HG02840 (cell line): ENCODE measurements around the gene NATD1.
"Not testable (repeated sequence)": the region's sequence is repeated elsewhere in the genome, so short reads cannot be mapped to it uniquely, and the experiment has no call there.

Experiments
- ATAC-seq: cut with Tn5 transposase; IDR thresholded peaks from one replicate; pipeline ENCODE4 v1.9.1; 2021; ENCODE audit warnings: mild to moderate bottlenecking, moderate library complexity, moderate number of reproducible peaks; ENCODE audit not compliant: unreplicated experiment, low FRiP score

The NATD1 gene

GRCh38 chr17:21198411-21198810 is 54.8 kb downstream of the NATD1 start:
- no peak for ATAC-seq

GRCh38 chr17:21196126-21196525 is 57.1 kb downstream of the NATD1 start:
- ATAC-seq, result no peak

DNA sequence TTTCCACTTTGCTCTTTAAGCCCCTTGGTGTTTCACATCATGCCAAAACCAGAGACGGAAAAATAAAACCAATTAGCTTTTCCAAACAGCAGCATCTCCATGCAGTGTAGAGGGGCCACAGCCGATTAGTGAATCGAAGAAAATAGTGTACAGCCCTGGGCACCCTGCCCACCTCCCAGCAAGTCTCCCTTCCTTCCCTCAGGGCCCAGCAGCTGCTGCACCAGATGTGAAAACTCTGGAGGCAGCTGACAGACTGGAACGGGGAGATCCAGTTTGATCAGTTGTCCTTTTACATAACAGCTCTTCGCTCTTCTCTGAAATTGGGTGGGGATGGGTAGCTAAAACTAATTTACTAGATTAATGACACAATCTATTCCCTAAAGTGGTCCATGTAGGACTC is 58.5 kb downstream of the NATD1 start:
- no peak for ATAC-seq

DNA sequence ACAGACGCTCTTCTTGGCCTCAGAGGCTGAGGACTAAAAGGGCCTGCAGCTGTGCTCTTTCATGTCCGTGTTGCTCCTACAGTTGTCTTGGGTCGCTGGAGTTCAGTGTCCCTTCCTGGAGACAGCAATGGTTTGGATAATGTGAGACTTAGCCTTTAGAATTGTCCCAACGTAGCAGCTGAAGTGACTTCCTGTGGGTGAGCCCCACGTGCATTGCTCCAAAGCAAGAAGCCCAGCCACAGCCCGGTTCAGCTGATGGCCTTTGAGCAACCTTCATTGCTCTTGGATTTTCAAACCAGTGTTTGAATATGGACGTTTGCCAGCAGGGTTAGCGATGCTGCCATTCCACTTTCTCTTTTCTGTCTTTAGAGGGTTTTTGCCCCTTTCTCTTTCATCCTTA is 59.0 kb downstream of the NATD1 start:
- no peak for ATAC-seq

DNA sequence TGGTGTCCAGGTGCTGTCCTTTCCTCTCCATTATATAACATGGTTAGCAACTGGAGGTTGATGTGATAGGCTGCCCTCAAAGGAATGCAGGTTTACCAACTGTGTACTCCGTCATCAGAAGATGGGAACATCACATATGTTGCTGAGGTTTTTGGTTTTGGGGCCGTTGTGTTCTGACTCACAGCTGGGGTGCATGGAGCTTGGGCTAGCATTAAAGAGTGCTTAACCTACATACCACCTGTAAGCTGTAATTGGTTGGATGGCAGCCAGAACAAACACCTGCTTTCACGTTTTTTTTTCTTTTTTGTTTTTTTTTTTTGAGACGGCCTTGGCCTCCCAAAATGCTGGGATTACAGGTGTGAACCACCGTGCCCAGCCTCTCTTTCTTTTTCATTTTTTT is 60.2 kb downstream of the NATD1 start:
- no peak for ATAC-seq

- ATAC-seq, result not testable (repeated sequence)
These were observed 60.8 kb downstream of the NATD1 start for GRCh38 chr17:21192414-21192813.

DNA sequence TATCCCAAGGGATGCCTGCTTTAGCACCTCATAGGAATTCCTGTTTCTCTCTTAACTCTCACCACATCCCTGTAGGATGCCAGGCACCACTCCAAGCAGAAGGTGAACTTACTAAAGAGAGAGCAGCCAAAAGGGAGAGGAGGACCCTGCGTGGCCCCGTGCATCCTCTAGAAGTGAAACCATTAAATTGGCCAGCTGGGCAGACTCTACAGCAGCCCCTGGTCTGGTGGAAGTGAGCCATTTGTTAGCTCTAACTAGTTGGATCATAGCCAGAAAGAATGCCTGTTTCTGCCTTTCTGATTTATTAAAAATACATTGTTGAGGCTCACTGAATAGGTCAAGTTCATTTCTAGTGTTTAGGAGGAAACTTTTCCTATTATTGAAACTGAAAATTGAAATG is 61.5 kb downstream of the NATD1 start:
- no peak for ATAC-seq

DNA sequence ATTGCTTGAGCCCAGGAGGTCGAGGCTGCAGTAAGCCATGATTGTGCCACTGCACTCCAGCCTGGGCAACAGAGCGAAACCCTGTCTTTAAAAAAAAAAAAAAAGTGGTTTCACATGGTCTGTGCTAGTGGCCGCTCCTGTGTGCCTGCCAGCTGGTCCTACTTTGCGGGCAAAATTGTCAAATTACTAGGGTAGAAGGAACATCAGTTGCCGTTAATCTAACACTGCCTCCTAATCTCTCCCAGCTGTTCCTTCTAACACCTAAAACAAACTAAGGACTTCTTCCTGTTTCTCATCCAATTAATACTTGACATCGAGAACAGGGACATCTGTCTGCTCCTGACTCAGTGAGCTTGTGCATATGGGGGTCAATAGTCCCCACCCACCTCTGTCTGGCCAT is 63.1 kb downstream of the NATD1 start:
- no peak for ATAC-seq

GRCh38 chr17:21189361-21189760 is 63.8 kb downstream of the NATD1 start:
- no peak for ATAC-seq
